ENCODE measurements around the gene LDLR.
A peak's percentile ranks its signal among the peaks of the same experiment; 100 is the strongest.
"Not testable (repeated sequence)": the region's sequence is repeated elsewhere in the genome, so short reads cannot be mapped to it uniquely, and the experiment has no call there.

Gene LDLR

GRCh38 chr19:11148001-11148400, 58.7 kb downstream of the LDLR start:
- ATAC-seq (ENCODE audit: low read depth): no peak
- no peak overlapping the region for H3K4me3 Mint-ChIP-seq
- H3K36me3 Mint-ChIP-seq: peaks cover 1% of the 10 kb centered on the region

DNA sequence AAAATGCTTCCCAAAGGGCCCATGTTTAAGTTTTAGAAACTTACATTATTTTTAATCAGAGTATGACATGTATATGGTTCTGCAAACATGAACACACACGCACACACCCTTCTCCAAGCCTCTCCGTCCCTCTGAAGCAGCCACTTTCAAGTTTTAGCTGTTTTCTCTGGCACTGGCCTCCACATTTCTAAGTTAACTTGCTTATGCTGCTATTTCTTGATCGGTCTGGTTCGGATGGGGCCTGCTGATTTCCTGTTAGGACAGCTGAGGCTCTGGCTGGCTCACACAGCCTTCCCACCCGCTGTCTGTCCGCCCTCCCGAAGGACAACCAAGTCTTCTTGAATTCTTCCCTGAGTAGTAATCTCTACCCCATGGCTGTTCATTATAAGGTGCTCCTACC, 61.9 kb downstream of the LDLR start:
- Mint-ChIP-seq H3K9me3 (no peaks in the 10 kb centered on the region), H3K27ac (no peak overlapping the region), H3K36me3 (no peaks in the 10 kb centered on the region), H3K4me3 (no peak overlapping the region), H3K27me3 (peaks cover 6% of the 10 kb centered on the region), H3K4me1 (peaks cover 4% of the 10 kb centered on the region)
- ATAC-seq (ENCODE audit: low read depth) (no peak), DNase-seq (ENCODE audit: low spot score in 2 of 2) (no peak)

More at GRCh38 chr19:11148001-11148400, 58.7 kb downstream of the LDLR start:
- DNase-seq (ENCODE audit: low spot score in 2 of 2): no peak
- peaks cover 3% of the 10 kb centered on the region for H3K27me3 Mint-ChIP-seq
- no peak overlapping the region for H3K27ac Mint-ChIP-seq
- no peaks in the 10 kb centered on the region for H3K9me3 Mint-ChIP-seq
- no peaks in the 10 kb centered on the region for H3K4me1 Mint-ChIP-seq

DNA sequence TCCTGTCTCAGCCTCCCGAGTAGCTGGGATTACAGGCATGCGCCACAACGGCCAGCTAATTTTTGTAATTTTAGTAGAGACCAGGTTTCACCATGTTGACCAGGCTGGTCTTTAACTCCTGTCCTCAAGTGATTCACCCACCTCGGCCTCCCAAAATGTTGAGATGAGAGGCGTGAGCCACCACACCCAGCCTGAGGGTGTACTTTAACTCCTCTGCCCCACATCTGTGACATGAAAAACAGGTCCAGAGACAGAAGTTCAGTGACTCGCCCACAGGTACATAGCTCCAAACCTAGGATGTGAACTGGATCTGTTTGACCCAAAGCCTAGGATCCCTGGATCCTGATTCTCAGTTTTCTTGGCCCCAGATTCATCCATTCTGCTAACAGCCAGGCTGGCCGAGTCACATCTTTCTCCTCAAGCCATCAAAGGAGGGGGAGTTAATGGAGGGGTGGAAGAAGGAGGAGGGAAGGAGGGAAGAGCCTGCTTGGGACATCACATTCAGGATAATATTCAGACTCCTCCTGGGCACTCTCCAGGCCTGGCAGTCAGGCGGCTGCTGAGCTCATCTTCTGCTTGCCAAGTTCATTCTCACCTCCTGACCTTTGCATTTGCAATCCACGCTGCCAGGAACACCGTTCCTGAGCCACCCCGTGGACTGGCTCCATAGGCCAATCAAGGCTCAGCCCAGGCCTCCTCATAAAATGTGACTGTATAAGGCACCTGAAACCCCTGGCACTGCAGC, 63.2 kb downstream of the LDLR start:
- H3K4me3 Mint-ChIP-seq: no peak overlapping the region
- H3K9me3 Mint-ChIP-seq: no peaks in the 10 kb centered on the region
- H3K4me1 Mint-ChIP-seq: peaks cover 4% of the 10 kb centered on the region
- H3K27me3 Mint-ChIP-seq: peaks cover 6% of the 10 kb centered on the region
- ATAC-seq (ENCODE audit: low read depth) (no peak), DNase-seq (ENCODE audit: low spot score in 2 of 2) (no peak)
- no peak overlapping the region for H3K27ac Mint-ChIP-seq
- no peaks in the 10 kb centered on the region for H3K36me3 Mint-ChIP-seq

DNA sequence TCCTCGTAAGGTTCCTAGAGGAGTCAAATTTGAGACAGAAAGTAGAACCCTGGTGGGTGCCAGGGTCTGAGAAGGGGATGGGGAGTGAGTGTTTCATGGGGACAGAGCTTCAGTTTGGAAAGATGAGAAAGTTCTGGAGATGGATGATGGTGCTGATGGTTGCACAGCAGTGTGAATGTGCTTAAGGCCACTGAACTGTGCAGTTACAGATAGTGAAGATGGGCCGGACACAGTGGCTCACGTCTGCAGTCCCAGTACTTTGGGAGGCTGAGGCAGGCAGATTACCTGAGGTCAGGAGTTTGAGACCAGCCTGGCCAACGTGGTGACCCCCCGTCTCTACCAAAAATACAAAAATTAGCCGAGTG, 65.4 kb downstream of the LDLR start:
- Mint-ChIP-seq H3K27me3 (peaks cover 6% of the 10 kb centered on the region), H3K4me3 (peak overlapping the region; percentile 71), H3K36me3 (no peaks in the 10 kb centered on the region), H3K4me1 (peaks cover 4% of the 10 kb centered on the region), H3K27ac (no peak overlapping the region), H3K9me3 (no peaks in the 10 kb centered on the region)
- ATAC-seq (ENCODE audit: low read depth) (no peak), DNase-seq (ENCODE audit: low spot score in 2 of 2) (no peak)

DNA sequence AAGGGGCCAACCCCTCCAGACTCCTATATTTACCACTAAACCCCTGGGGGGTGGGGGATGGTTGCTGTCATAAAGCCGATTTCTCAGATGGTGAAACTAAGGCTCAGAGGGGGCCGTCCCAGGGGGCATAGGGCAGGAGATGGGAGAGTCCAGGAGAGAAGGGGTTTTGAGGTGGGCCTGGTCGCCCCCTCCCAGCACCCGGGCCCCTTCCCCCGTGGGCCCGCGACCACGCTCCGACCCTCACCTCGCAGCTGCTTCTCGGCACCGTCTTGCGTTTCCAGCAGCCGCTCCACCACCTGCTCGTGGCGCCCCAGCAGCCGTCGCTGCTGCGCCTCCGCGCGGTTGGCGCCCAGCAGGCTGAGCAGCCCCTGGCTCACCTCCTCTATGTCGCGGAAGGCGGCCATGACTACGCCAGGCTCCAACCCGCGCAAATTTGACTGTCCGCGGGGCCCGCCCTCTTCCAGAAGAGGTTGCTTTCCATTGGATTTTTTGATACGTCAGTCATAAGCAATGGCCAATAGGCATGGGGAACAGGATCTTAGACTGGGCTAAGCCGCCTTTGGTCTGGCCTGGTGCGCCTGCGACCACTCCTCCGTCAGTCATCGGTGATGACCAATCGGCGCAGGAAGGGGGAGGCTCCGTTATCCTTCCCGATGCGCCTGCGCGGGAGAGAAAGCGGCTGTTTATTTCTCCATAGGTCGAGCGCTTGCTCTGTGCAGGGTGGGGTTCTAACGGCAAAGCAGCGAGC, 66.3 kb downstream of the LDLR start, which contains the start of gene SPC24:
TSS of gene SPC24 (minus strand) at position 410 of the 748 bp plus-strand sequence. CDS start at position 404, 6 bp downstream.
- ATAC-seq (ENCODE audit: low read depth): peak; percentile 95
- Mint-ChIP-seq H3K27ac (peak within 1 kb of the TSS; percentile 29), H3K9me3 (no peaks in the 10 kb centered on the region), H3K4me1 (peaks cover 4% of the 10 kb centered on the region), H3K36me3 (no peaks in the 10 kb centered on the region), H3K4me3 (peak within 1 kb of the TSS; percentile 71), H3K27me3 (peaks cover 6% of the 10 kb centered on the region)
- DNase-seq (ENCODE audit: low spot score in 2 of 2): peak; percentile 84 to 90

DNA sequence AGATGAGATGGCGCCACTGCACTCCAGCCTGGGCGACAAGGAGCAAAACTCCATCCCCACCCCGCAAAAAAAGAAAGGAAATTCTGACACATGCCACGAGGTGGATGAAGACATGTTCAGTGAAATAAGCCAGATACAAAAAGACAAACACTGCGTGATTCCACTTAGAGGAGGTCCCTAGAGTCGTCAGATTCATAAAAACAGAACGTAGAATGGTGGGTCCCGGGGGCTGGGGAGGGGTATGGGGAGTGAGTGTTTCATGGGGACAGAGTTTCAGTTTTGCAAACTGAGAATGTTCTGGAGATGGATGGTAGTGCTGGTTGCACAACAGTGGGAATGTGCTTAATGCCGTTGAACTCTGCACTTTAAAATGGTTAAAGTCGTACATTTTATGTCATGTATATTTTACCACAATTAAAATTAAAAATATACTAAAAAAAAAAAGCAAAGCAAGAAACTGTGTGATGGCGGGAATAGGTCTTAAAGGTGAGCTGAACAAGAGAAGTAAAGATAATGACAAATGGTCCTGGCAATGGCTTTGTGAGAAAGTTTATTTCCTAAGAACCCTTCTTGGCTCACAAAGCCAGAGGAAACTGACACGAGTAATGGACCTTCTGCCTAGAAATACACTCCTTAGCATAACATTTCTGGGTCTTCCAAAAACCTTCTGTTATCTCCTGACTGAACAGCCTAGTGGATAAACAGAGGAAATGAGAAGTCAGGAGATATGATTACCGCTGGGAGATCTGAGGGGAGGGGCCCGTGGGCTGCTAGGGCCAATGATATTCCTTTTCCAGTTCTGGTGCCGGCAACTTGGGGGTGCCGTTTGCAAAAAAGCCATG, 70.6 kb downstream of the LDLR start:
- H3K27ac Mint-ChIP-seq: no peak overlapping the region
- no peaks in the 10 kb centered on the region for H3K27me3 Mint-ChIP-seq
- no peak overlapping the region for H3K4me3 Mint-ChIP-seq
- DNase-seq (ENCODE audit: low spot score in 2 of 2) (no peak), ATAC-seq (ENCODE audit: low read depth) (no peak)
- no peaks in the 10 kb centered on the region for H3K36me3 Mint-ChIP-seq
- no peaks in the 10 kb centered on the region for H3K4me1 Mint-ChIP-seq
- no peaks in the 10 kb centered on the region for H3K9me3 Mint-ChIP-seq

DNA sequence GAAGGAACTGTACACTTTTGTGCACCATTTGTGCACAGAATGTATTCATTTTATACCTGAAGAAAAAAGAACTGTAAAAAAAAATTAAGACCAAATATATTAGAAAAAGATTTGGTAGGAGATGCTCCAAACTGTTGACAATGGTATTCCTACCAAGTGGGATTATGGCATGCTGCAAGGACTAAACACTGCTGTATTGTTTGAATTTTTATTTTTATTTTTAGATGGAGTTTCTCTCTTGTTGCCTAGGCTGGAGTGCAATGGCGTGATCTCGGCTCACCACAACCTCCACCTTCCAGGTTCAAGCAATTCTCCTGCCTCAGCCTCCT, 71.1 kb downstream of the LDLR start:
- H3K4me1 Mint-ChIP-seq; ATAC-seq (ENCODE audit: low read depth); H3K4me3 Mint-ChIP-seq; H3K27ac Mint-ChIP-seq; H3K9me3 Mint-ChIP-seq; H3K27me3 Mint-ChIP-seq; DNase-seq (ENCODE audit: low spot score in 2 of 2); H3K36me3 Mint-ChIP-seq: not testable (repeated sequence)

DNA sequence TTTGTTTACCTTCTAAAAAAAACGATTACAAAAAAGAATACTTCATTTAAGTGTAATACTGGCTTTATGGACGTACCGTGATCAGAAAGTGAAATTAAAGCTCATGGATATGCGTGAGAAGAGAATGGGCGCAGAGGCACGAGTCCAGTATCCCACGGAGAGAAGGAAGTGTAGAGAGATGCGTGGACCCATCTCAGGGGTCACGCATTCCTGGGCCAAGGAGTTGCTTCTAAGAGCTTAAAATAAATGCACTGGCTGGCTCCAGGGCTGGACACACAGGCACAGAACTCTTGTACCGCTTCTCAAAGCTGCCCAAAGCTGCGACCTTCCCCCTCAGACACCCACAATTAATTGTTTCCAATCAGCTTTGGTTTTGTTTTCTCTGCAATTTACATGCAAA, 75.0 kb downstream of the LDLR start:
- ATAC-seq (ENCODE audit: low read depth) (no peak), DNase-seq (ENCODE audit: low spot score in 2 of 2) (no peak)
- H3K4me3 Mint-ChIP-seq: no peak overlapping the region
- no peaks in the 10 kb centered on the region for H3K4me1 Mint-ChIP-seq
- H3K9me3 Mint-ChIP-seq: no peaks in the 10 kb centered on the region
- H3K27ac Mint-ChIP-seq: no peak overlapping the region
- H3K27me3 Mint-ChIP-seq: peaks cover 5% of the 10 kb centered on the region
- no peaks in the 10 kb centered on the region for H3K36me3 Mint-ChIP-seq

- Mint-ChIP-seq H3K36me3 (no peaks in the 10 kb centered on the region), H3K27ac (no peak overlapping the region)
Measured at GRCh38 chr19:11164879-11165406, 75.7 kb downstream of the LDLR start.

GRCh38 chr19:11165486-11166030, 76.3 kb downstream of the LDLR start:
- Mint-ChIP-seq H3K9me3 (no peaks in the 10 kb centered on the region), H3K27ac (no peak overlapping the region), H3K27me3 (peaks cover 13% of the 10 kb centered on the region)

More at GRCh38 chr19:11164879-11165406, 75.7 kb downstream of the LDLR start:
- Mint-ChIP-seq H3K4me3 (no peak overlapping the region), H3K9me3 (no peaks in the 10 kb centered on the region), H3K4me1 (no peaks in the 10 kb centered on the region), H3K27me3 (peaks cover 7% of the 10 kb centered on the region)
- ATAC-seq (ENCODE audit: low read depth): no peak
- no peak for DNase-seq (ENCODE audit: low spot score in 2 of 2)

DNA sequence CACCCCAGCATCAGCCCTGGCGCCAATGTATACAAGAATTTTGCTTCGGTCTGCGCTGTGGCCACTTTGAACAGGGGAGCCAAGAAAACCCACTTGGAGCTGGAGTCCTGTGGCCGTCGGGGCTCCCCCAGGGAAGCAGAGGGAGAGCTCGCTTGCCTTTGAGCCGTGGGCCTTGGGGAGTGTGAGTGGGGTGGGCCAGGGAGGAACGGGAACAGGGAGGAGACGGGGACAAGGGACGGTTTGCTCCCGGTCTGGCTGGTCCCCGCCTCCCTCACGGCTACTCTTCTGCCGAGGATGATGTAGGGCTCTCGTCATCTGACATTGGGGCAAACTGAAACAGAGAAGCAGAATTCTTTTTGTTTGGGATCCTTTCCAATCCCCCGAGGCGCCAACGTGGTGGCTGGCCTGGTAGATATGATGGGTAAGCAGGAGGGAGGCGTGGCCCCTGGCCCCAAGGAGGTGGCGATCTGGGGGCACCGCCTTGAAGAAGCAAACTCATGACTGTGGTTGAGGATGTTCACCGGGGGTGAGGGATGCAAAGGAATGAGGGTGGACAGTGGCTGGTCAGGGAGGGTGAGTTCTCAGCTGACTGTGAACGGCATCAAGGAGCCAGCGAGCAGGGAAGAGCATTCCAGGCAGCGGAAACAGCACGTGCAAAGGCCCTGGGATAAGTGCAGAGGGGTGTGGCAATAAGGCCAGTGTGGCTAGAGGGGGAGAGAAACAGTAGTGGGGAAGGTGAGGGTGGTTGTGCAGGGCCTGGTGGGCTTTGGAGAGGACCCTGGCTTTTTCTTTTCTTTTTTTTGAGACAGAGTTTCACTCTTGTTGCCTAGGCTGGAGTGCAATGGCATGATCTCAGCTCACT, 77.2 kb downstream of the LDLR start:
- H3K9me3 Mint-ChIP-seq: no peaks in the 10 kb centered on the region
- DNase-seq (ENCODE audit: low spot score in 2 of 2) (no peak), ATAC-seq (ENCODE audit: low read depth) (no peak)
- peaks cover 13% of the 10 kb centered on the region for H3K27me3 Mint-ChIP-seq
- H3K36me3 Mint-ChIP-seq: no peaks in the 10 kb centered on the region
- no peaks in the 10 kb centered on the region for H3K4me1 Mint-ChIP-seq
- H3K4me3 Mint-ChIP-seq: no peak overlapping the region
- no peak overlapping the region for H3K27ac Mint-ChIP-seq

More at GRCh38 chr19:11165486-11166030, 76.3 kb downstream of the LDLR start:
- DNase-seq (ENCODE audit: low spot score in 2 of 2) (no peak), ATAC-seq (ENCODE audit: low read depth) (no peak)
- Mint-ChIP-seq H3K4me1 (no peaks in the 10 kb centered on the region), H3K36me3 (no peaks in the 10 kb centered on the region), H3K4me3 (no peak overlapping the region)

DNA sequence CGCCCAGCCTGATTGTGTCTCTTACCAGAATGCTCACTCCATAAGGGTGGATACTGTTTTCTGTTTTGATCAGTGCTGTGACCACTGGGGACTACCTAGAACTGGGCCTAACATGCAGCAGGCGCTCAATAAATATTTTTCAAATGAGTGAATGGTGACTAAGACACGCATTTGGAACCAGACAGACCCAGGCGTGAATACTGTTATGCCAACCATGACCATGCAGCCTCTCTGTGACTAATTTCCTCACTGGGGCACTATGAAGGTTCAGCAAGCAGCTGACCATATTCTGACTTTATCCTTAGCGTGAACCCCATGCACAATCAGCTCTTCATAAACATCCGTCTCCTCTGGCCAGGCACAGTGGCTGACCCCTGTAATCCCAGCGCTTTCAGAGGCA, 79.3 kb downstream of the LDLR start:
- no peak for DNase-seq (ENCODE audit: low spot score in 2 of 2)
- ATAC-seq (ENCODE audit: low read depth): no peak
- H3K36me3 Mint-ChIP-seq: no peaks in the 10 kb centered on the region
- H3K4me3 Mint-ChIP-seq: no peak overlapping the region
- H3K27me3 Mint-ChIP-seq: peaks cover 13% of the 10 kb centered on the region
- no peaks in the 10 kb centered on the region for H3K9me3 Mint-ChIP-seq
- H3K27ac Mint-ChIP-seq: no peak overlapping the region
- H3K4me1 Mint-ChIP-seq: no peaks in the 10 kb centered on the region

All from memory B cell (primary cell).